Stimulated activated CD8-positive, alpha-beta memory T cell treated with anti-CD3 and anti-CD28 coated beads, Interleukin-2, amount 100 ng/mL, for 48 hours (primary cell): ENCODE data around the gene IQGAP2.

ENCODE experiments used
- DNase-seq, 2 donors: peaks; one replicate each; pipeline ENCODE4 v3.0.0-alpha.2; 2020; ENCODE audit warnings: low read depth in 2 of 2

Gene IQGAP2

DNA sequence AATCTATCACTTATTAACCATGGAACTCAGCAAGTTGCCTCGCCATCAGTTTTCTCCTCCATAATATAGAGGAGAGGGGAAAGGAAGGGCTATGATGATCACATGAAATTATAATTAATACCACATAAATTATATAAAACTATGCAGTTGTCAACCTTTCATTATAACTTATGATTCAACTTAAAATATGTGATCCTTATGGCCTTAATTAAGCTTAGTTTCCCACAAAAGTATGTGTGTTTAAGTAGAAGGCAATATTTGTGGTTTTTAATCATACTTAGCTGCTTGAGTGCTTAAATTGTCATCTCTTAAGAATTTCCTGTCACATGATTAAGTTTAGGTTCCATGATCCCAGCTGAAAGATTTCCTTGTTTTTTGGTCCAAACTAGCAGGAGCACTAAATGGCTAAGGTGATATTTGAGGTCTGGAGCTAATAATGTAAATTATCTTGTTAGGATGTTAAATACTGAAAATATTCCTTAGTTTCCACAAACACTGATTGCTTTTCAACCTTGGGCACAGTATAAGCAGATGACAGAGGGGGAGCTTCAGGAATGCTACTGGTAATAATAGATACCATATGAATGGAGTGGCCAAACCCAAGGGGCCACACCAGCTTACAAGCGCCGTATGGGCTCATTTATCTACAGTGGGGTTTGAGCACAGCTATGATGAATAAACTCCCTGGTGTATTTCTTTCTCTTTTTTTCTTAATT is 286.4 kb downstream of the IQGAP2 start:
- DNase-seq = no peak

DNA sequence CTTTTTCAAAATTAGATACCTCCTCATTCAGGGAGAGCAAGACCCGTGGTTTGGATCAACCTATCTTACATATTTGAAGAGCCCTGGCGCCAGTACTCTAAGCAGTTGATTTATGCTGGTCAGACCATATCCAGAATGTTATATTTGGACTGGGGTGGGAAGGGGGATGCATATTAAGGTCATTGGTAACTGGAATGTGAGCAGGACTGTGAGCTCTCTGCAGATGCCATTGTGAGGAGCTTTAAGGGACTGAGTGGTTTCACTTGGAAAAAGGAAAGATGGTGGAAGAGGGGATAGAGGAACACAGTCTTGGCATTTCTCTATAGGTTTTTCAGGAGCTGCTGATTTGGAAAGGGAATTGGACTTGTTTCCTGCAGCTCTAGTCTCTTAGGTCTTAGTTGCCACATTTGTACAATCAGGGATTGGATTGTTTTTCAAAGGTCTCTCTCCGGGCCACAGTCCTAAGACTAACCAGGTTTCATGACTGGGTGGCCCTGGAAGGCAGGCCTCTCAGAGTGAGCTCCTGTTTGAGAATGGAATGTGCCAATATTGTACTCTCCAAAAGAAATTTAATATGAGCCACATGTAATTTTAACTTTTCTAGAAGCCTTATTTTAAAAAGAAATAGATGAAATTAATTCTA is 287.1 kb downstream of the IQGAP2 start:
- no peak for DNase-seq

DNA sequence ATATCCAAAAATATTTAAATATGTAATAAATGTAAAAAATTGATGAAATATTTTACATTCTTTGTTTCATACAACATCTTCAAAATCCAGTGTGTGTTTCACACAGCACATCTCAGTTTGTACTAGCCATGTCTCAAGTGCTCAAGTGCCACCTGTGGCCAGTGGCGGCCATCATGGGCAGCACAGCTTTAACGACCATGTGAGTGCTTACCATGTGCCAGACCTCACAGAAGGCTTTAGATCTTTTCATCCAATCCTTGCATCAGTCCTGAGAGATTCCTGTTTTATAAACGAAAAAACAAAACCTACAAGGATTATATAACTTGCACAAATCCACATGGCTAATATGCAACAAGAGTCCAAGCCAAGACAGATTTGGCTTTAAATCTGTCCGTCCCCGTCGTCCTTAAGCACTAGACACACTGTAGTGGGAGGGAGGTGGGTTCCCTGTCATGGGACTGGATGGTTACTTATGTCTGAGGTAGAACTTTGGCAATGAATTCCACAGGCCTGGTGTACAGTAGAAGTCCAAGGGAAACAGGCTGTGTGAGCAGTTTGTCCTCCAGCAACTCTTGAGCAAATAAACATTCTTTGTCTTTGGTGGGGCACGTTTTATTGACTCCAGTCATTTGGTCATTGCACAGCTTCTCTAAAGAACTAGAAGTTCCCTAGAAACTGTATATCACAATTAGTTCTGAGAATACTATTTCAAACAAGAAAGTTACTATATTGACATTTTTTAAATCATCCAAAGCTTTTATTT is 287.8 kb downstream of the IQGAP2 start:
- no peak for DNase-seq

DNA sequence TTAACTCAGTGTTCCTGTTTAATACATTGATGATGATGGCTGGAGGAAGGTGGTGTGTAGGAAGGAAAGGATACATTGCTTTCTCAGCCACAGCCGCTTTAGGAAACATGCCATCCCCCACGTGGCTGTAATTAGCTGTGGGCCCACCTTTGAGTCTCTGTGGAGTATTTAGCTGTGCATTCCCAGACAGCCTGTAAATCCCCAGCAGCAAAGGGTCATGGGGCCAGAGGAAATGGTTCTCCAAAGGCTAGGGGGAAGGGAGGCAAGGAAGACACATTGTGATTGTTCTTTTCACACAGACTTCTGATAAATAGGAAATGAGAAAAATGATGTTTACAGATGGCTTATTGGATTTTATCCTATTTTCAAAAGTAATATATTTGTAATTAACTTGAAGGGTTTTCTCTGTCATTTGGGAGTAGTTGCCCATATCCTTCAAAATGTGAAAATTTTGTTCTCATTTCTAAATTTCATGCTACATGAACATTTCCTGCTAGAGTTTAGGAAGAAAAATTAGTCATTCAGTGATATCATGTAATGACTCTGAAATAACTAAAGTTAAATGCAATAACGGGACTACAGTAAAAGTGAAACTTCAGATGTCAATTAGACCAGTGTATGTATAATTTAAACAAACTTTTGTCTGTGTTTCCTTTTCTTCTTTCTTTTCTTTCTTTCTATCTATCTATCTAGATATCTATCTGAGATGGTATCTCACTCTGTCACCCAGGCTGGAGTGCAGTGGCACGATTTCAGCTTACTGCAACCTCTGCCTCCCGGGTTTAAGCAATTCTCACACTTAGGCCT is 288.6 kb downstream of the IQGAP2 start:
- no peak for DNase-seq

DNA sequence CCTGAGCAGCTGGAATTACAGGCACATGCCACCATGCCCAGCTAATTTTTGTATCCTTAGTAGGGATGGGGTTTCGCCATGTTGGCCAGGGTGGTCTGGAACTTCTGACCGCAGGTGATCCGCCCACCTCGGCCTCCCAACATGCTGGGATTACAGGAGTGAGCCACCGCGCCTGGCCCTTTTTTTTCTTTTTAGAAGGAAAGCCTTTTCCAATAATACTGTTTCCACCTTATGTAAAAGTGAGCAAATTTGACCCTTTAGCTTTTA is 289.1 kb downstream of the IQGAP2 start:
- no peak for DNase-seq

DNA sequence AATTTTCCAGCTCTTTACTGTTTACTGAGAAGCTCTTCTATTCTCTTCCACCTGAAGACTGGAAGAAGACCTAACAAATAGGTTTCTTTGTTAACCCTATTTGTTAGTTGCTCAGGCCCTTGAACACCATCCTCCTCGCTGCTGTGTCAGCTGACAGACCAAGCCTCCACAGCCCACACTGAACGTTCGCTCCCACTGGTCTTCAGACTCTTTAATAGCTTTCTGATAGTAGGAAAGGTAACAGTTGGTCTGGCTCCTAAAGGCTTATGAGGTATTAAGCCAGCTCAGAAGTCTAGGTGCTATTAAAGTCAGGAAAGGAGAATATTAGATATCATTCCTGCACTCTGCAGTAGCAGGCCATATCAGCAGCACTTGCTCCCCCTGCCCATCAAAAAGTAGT is 289.6 kb downstream of the IQGAP2 start:
- DNase-seq = no peak

DNA sequence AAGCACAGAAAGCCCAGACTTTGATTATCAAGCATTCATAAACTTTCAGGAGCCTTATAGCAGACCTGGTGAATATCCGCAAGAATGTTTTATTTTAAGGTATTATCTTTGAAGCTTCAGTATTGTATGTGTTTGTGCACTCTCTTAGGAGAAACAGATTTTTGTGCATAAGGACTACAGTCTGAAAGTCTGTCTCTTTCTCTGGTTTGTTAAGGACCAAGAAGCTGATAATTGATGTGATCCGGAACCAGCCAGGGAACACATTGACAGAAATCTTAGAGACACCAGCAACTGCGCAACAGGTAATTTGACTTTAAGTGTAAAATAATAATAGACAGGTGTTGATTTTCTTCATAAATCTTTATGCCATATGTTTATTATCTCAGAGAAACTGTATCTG is 290.1 kb downstream of the IQGAP2 start:
- DNase-seq = no peak

DNA sequence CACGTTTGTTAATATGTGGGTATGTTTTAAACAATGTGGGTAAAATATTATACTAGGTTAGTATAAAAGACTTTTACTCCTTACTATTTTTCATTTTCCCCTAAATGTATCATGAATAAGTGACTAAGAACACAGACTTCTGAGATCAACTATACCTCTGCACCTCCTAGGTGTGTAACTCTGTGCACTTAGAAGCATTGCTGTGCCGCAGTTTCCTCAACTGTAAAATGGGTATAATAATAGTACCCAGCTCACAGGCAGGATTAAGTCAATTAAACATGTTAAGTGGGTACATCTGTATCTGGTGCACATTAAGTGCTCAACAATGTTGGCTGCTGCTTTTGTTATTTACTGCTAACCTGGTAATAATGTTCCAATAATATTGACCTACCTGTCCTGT is 291.2 kb downstream of the IQGAP2 start:
- no peak for DNase-seq

DNA sequence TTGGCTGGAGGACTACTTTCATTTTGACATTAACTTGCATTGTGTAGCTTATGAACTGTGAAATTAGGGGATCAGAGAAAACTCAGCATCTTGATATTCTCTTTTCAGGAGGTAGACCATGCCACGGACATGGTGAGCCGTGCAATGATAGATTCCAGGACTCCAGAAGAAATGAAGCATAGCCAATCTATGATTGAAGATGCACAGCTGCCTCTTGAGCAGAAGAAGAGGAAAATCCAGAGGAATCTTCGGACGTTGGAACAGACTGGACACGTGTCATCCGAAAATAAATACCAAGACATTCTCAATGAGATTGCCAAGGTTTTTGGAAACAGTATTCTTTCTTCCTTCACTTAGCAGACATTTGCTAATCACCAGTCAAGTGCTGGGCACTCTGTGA is 292.3 kb downstream of the IQGAP2 start:
- DNase-seq = no peak

DNA sequence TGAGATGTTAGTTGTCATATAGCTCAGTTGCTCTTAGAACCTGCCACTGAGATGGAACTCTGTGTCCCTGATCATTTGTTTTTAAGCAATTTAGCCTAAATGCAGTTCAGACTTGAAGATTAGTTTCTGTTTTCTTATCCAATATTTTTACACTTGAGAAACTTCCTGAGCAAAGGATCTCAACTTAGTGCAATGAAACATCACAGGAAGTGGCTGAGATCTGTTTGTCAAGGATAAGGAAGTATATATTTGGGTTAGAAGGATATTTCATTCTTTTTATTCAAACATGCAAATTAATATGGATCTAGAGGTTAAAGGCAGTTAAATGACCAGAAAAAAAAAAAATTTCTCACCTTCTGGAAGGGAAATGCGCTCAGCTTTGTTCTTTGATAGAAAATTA is 293.2 kb downstream of the IQGAP2 start:
- DNase-seq = no peak

DNA sequence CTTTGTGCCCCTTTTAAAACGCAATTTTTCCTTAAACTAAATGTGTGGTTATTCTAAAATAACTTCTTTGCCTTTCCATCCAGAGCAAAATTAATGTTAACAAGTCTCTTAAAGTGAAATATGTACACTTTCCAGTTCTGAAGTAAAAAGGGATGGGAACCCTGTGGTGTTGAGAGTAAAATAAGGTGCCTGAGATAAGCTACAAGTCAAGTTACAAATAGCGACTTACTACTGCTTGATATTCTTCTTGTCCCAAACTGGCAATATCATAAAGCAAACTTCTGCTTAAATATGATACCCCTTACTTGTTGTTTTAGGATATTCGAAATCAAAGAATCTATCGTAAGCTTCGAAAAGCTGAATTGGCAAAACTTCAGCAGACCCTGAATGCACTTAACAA is 294.6 kb downstream of the IQGAP2 start:
- no peak for DNase-seq

DNA sequence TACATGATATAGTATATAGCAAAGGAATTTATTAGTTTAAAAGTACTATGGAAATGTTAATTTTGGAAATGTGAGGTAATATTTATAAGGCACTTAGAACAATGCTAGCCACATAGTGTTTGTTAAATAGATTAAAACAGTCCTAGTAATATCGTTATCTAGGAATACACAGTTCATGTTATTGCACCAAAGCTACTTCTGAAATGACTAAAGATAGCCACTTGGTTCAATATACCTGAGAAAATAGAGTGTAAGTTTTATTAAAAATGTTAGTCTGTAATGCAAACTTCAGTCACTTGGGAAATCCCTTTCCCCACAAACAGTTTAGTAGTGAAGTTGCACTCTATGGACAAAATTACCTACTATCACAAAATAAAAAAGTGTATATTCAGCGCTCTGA is 297.5 kb downstream of the IQGAP2 start:
- DNase-seq = no peak

DNA sequence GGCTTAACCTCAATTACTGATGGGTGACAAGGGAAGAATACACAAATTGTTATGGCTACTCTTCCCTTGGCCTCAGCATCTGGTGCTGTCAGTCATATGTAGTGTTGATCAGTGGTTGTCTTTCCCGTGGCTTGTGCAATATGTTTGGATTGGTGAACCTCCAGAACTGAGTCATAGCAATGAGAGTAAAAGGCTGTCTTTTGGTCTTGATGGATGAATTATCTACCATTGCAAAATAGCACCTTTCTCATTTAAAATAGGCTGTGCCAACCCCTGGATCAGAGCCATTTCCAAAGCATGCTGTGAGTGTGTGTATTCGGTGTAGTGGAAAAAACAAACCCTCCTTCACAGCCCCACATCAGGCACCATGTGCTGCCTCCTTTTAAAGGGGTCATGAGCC is 298.2 kb downstream of the IQGAP2 start:
- DNase-seq = no peak

DNA sequence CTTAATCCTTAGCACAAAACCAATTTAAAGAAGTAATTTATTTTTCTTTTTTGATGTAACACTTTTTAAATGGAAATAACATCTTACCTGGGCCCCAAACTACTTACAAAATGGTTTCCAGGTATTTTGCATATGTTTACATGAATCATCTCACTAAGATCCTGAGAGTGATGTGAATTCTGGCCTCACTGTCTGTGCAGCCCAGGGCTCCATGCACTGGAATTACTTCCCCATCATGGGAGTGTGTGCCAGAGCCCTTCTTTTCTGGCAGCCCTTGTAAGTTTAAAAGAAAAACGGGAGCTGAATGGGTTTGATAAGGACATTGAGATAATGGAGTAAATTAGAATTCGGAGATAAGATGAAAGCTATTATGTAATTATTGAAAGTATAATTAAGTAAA is 300.6 kb downstream of the IQGAP2 start:
- no peak for DNase-seq

DNA sequence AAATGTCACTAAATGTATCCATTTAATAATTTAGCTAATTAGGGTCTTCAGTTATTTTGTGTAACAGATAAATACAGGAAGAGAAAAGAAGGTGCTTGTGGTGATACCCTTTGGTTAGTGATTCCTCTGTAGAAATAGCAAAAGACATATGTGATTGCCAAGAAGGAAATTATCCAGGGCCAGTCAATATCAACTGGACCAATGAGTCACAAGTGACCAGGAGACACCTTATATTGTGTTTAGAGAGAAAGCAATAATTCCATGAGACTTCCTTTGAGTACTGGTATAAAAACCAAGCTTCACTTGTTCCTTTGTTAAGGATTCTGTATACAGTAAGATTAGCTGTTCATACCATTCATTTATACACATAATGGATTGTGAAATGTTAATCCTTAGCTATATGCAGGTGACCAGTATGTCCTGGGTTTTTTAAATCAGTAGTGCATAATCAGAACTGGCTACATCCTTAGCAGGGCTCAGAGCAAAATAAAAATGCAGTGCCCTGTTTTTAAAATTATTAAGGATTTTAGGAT is 301.1 kb downstream of the IQGAP2 start:
- no peak for DNase-seq

DNA sequence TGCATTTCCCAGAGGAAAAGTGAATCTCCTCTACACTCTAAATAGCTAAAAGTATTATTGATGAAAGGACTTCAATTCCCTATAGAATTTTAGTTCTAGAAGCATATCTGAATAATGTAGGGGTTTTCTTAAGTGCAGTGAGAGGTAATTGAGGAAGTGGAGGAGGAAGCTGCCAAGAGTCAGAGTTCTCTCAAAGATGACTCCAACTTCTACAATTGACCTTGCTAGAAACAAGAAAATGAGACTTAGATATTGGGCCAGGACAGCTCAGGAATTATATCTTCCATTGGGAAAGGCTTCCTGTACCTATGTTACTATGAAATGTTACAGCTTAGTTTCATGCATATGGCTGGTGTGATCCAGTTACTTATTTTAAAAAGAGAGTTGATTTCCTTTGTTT is 302.5 kb downstream of the IQGAP2 start:
- no peak for DNase-seq

DNA sequence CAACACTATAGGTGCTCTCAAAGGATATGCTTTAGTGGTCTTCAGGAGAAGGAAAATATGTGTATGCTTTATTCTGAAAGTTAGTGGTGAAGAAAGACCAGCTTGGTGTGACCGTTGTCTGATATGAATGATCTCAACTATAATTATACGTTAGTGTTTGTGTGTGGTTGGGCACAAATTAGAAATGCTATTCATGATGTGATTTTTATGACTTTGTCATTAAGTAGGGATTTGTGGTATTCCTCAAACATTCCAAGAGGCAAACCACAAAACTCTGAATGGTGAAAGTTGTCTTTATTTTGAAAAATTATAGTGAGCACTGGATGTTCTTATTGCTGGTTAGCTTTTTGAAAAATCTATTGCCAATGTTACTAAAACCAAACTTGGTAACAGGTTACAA is 306.7 kb downstream of the IQGAP2 start:
- no peak for DNase-seq

DNA sequence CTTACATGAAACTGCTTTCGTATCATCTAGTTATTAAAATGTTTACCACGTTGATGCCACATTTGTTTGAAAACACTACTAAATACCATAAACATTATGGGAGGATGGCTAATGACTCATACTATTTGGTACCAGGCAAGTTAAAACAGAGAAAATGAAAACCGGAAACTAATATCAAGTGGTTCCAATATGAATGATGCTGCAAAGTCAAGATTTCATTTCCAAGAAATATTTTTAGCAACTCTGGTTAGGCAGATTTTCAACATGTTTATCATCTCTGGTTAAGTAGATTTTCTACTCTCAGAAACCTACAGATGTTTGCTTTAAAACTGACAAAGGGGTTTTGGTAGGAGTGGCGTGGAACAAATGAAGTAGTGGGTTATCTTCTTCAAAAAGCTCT is 307.9 kb downstream of the IQGAP2 start:
- no peak for DNase-seq

DNA sequence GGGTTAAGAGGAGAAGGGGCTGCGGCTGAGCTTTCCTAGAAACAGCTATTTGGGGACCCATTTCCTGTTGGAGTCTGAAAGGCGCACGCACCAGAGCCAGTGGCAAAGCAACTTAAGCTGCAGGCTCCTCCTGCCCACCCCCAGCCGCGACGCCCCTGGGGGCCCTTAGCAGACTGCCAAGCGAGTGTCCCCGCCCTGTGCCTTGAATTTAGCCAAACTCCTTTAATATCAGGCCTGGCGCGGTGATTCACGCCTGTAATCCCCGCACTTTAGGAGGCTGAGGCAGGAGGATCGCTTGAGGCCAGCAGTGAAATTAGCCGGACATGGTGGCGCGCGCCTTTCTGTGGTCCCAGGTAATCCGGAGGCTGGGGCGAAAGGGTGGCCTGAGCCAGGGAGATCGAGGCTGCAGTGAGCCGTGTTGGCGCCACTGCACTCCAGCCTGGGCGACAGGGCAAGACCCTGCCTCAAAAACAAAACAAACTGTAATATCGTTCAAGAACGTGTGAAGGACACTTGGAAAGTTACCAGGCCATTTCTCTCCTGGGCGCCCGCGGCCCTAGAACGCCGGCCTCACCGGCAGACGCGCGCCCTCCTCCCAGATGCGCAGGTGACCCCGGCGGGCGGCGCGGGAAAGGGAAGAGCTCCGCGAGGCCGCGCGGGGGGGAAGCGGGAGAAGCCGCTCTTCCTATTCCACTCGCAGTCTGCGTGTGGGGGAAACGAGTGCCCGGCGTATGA is 311.8 kb downstream of the IQGAP2 start:
- no peak for DNase-seq

DNA sequence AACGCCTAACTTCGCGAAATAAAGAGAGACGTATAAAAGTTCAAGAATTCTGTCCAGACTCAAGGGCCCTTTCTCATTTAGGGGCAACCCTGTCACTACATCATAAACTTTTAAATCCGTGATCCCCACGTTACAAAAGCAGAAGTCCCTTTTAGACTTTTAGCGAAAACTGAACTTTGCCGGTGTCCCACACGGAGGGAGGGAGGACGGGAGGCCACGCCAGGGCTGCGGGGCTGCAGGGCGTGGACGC is 312.3 kb downstream of the IQGAP2 start:
- DNase-seq = no peak

DNA sequence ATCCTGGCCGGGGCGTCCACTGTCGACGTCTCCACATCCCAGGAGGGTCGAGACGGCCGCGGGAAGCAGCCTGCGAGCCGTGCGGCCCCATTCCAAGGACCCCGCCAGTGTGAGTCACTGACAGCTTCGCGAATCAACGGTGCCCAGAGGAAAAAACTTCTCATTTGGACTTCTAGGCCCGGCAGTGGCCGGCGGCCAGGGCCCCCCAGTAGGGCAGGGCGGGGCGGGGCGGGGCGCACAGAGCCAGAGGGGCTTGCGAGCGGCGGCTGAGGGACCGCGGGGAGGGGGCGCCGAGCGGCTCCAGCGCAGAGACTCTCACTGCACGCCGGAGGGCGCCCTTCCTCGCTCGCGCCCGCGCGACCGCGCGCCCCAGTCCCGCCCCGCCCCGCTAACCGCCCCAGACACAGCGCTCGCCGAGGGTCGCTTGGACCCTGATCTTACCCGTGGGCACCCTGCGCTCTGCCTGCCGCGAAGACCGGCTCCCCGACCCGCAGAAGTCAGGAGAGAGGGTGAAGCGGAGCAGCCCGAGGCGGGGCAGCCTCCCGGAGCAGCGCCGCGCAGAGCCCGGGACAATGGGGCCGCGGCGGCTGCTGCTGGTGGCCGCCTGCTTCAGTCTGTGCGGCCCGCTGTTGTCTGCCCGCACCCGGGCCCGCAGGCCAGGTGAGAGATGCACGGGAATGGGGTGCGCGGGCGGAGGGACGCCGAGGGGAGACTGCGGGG is 312.8 kb downstream of the IQGAP2 start, which contains the start of gene F2R:
TSS of gene F2R (plus strand) at position 391 of the 720 bp plus-strand sequence. CDS start at position 573, 182 bp downstream.
- no peak for DNase-seq
